Measurements from ENCODE around the gene GLOD5. TPM values are rescaled to one million over a fixed set of nuclear protein-coding genes. Genes with fewer than 3 reads are reported as not detected.
A peak's percentile ranks its signal among the peaks of the same experiment; 100 is the strongest.

The GLOD5 gene
- total RNA-seq, 1 donor from 2014 or later = not detected

DNA sequence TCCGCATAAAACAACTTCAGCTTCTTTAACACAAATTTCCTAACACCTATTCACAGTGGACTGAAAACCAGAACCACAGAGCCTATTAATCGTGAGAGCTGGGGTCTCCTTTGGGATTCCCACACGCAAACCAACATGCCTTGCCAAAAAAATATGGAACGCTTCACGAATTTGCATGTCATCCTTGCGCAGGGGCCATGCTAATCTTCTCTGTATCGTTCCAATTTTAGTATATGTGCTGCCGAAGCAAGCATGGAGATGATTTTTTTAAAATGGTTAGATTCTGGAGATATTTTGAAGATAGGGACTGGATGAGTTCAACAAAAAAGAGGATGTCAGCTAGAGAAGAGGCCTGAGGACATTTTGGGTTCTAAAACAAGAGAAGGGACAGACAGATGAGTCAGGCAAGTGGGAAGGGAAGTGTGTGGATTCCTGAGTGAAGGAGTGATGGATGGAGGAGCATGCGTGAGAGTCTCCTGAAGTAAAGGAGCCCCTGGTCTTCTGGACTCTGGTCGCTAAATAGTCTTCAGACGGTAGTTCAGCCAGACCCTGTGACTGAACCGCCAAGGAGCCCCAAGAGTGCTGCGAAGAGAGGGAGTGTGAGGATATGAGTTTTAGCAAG is 15.4 kb downstream of the GLOD5 start:
- H3K9me3 ChIP-seq (ENCODE audit: low read depth) = no peaks in the 10 kb centered on the region
- Mint-ChIP-seq H3K27ac (no peak overlapping the region), H3K27me3 (ENCODE audit: insufficient read depth, low read depth) (peaks cover 11% of the 10 kb centered on the region), H3K36me3 (no peaks in the 10 kb centered on the region), H3K4me1 (peaks cover 5% of the 10 kb centered on the region), H3K4me3 (no peak overlapping the region), H3K9me3 (peaks cover 16% of the 10 kb centered on the region)
- no peaks in the 10 kb centered on the region for H3K27me3 ChIP-seq
- no peak overlapping the region for H3K27ac ChIP-seq
- DNase-seq (ENCODE audit: low spot score) = no peak
- no peak for TF ChIP-seq EZH2 (IDR thresholded peaks at IDR 0.05)
- TF ChIP-seq EZH2phosphoT487 (IDR thresholded peaks at IDR 0.05) = no peak
- TF ChIP-seq, protein P1, sequence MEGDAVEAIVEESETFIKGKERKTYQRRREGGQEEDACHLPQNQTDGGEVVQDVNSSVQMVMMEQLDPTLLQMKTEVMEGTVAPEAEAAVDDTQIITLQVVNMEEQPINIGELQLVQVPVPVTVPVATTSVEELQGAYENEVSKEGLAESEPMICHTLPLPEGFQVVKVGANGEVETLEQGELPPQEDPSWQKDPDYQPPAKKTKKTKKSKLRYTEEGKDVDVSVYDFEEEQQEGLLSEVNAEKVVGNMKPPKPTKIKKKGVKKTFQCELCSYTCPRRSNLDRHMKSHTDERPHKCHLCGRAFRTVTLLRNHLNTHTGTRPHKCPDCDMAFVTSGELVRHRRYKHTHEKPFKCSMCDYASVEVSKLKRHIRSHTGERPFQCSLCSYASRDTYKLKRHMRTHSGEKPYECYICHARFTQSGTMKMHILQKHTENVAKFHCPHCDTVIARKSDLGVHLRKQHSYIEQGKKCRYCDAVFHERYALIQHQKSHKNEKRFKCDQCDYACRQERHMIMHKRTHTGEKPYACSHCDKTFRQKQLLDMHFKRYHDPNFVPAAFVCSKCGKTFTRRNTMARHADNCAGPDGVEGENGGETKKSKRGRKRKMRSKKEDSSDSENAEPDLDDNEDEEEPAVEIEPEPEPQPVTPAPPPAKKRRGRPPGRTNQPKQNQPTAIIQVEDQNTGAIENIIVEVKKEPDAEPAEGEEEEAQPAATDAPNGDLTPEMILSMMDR (IDR thresholded peaks at IDR 0.05) = no peak
- no peaks in the 10 kb centered on the region for H4K20me1 ChIP-seq (ENCODE audit: low read depth)
- no peak overlapping the region for H3K9ac ChIP-seq
- no peak overlapping the region for H3K4me2 ChIP-seq
- no peaks in the 10 kb centered on the region for H3K79me2 ChIP-seq (ENCODE audit: low read depth)
- no peaks in the 10 kb centered on the region for H3F3A ChIP-seq (ENCODE audit: low read depth)
- H3K4me1 ChIP-seq = no peaks in the 10 kb centered on the region
- no peak overlapping the region for H2AFZ ChIP-seq (replicated peaks)
- no peaks in the 10 kb centered on the region for H3K36me3 ChIP-seq
- no peak overlapping the region for H3K4me3 ChIP-seq

DNA sequence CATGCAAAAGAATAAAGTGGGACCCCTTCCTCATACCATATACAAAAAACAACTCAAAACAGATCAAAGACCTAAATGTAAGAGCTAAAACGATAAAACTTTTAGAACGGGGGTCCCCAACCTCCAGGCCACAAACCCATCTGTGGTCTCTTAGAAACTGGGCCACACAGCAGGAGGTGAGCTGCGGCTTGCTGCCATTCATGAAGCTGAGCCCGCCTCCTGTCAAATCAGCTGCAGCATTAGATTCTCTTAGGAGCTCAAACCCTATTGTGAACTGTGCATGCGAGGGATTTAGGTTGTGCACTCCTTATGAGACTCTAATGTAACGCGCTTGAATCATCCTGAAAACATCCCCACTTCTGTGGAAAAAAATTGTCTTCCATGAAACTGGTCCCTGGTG is 17.9 kb downstream of the GLOD5 start:
- Histone ChIP-seq H3K4me3 (no peak overlapping the region), H3K4me2 (no peak overlapping the region), H3K9ac (no peak overlapping the region), H2AFZ (replicated peaks) (no peak overlapping the region), H3K36me3 (no peaks in the 10 kb centered on the region), H3K27ac (no peak overlapping the region), H3K27me3 (no peaks in the 10 kb centered on the region), H3F3A (ENCODE audit: low read depth) (no peaks in the 10 kb centered on the region), H3K79me2 (ENCODE audit: low read depth) (no peaks in the 10 kb centered on the region), H4K20me1 (ENCODE audit: low read depth) (no peaks in the 10 kb centered on the region), H3K4me1 (no peaks in the 10 kb centered on the region), H3K9me3 (ENCODE audit: low read depth) (no peaks in the 10 kb centered on the region)
- Mint-ChIP-seq H3K4me3 (no peak overlapping the region), H3K27ac (no peak overlapping the region), H3K9me3 (peaks cover 10% of the 10 kb centered on the region), H3K4me1 (peaks cover 5% of the 10 kb centered on the region), H3K27me3 (ENCODE audit: insufficient read depth, low read depth) (peaks cover 6% of the 10 kb centered on the region), H3K36me3 (no peaks in the 10 kb centered on the region)
- DNase-seq (ENCODE audit: low spot score) = peak; percentile 11
- TF ChIP-seq EZH2phosphoT487 (IDR thresholded peaks at IDR 0.05) = no peak

DNA sequence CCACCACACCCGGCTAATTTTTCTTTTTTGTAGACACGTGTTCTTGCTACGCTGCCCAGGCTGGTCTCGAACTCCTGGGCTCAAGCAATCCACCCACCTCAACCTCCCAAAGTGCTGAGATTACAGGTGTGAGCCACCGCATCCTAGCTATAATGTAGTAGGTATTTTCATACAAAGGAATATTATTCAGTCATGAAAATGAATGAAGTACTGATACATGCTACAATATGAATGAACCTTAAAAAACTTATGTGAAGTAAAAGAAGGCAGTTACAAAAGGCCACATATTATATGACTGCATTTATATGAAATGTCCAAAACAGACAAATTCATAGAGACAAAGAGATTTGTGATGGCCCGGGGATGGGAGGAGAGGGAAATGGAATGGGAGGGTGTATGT is 20.2 kb downstream of the GLOD5 start:
- peaks cover 5% of the 10 kb centered on the region for H3K4me1 Mint-ChIP-seq
- H3K36me3 ChIP-seq = no peaks in the 10 kb centered on the region
- H3K4me3 ChIP-seq = no peak overlapping the region
- no peak overlapping the region for H3K27ac Mint-ChIP-seq
- no peak overlapping the region for H3K9ac ChIP-seq
- no peak overlapping the region for H2AFZ ChIP-seq (replicated peaks)
- TF ChIP-seq, protein P1 (IDR thresholded peaks at IDR 0.05) = no peak
- TF ChIP-seq EZH2 (IDR thresholded peaks at IDR 0.05) = no peak
- TF ChIP-seq EZH2phosphoT487 (IDR thresholded peaks at IDR 0.05) = no peak
- no peaks in the 10 kb centered on the region for H3K9me3 ChIP-seq (ENCODE audit: low read depth)
- H3K27me3 Mint-ChIP-seq (ENCODE audit: insufficient read depth, low read depth) = peaks cover 6% of the 10 kb centered on the region
- no peaks in the 10 kb centered on the region for H4K20me1 ChIP-seq (ENCODE audit: low read depth)
- H3K27ac ChIP-seq = no peak overlapping the region
- H3K36me3 Mint-ChIP-seq = no peaks in the 10 kb centered on the region
- H3K9me3 Mint-ChIP-seq = peaks cover 6% of the 10 kb centered on the region
- DNase-seq (ENCODE audit: low spot score) = no peak
- H3F3A ChIP-seq (ENCODE audit: low read depth) = no peaks in the 10 kb centered on the region
- no peak overlapping the region for H3K4me2 ChIP-seq
- no peaks in the 10 kb centered on the region for H3K27me3 ChIP-seq
- no peaks in the 10 kb centered on the region for H3K4me1 ChIP-seq
- no peaks in the 10 kb centered on the region for H3K79me2 ChIP-seq (ENCODE audit: low read depth)
- no peak overlapping the region for H3K4me3 Mint-ChIP-seq

GRCh38 chrX:48782216-48782615 is 20.7 kb downstream of the GLOD5 start:
- Histone ChIP-seq H2AFZ (replicated peaks) (no peak overlapping the region), H3K27me3 (no peaks in the 10 kb centered on the region), H3K27ac (no peak overlapping the region), H4K20me1 (ENCODE audit: low read depth) (no peaks in the 10 kb centered on the region), H3F3A (ENCODE audit: low read depth) (no peaks in the 10 kb centered on the region), H3K4me2 (no peak overlapping the region), H3K36me3 (no peaks in the 10 kb centered on the region), H3K4me1 (no peaks in the 10 kb centered on the region), H3K9me3 (ENCODE audit: low read depth) (no peaks in the 10 kb centered on the region), H3K9ac (no peak overlapping the region), H3K79me2 (ENCODE audit: low read depth) (no peaks in the 10 kb centered on the region), H3K4me3 (no peak overlapping the region)
- H3K27me3 Mint-ChIP-seq (ENCODE audit: insufficient read depth, low read depth) = peaks cover 6% of the 10 kb centered on the region
- H3K9me3 Mint-ChIP-seq = peaks cover 9% of the 10 kb centered on the region
- no peak for TF ChIP-seq EZH2phosphoT487 (IDR thresholded peaks at IDR 0.05)
- TF ChIP-seq, protein P1 (IDR thresholded peaks at IDR 0.05) = no peak
- TF ChIP-seq EZH2 (IDR thresholded peaks at IDR 0.05) = no peak
- DNase-seq (ENCODE audit: low spot score) = no peak
- peaks cover 5% of the 10 kb centered on the region for H3K4me1 Mint-ChIP-seq
- H3K4me3 Mint-ChIP-seq = no peak overlapping the region
- no peak overlapping the region for H3K27ac Mint-ChIP-seq
- H3K36me3 Mint-ChIP-seq = no peaks in the 10 kb centered on the region

All from neural progenitor cell (in vitro differentiated cells).